GM11168 (cell line): ENCODE results near the gene PDCD7.
"Not testable (repeated sequence)": the region's sequence is repeated elsewhere in the genome, so short reads cannot be mapped to it uniquely, and the experiment has no call there.

Source experiments
- in situ Hi-C: fragments of 300-500 bp; cut with MboI; formaldehyde crosslinking; loops from one replicate; pipeline ENCODE4 v1.12.0; 2022; ENCODE audit warnings: low sequenced_read_pairs; ENCODE audit not compliant: unreplicated experiment

The PDCD7 gene

DNA sequence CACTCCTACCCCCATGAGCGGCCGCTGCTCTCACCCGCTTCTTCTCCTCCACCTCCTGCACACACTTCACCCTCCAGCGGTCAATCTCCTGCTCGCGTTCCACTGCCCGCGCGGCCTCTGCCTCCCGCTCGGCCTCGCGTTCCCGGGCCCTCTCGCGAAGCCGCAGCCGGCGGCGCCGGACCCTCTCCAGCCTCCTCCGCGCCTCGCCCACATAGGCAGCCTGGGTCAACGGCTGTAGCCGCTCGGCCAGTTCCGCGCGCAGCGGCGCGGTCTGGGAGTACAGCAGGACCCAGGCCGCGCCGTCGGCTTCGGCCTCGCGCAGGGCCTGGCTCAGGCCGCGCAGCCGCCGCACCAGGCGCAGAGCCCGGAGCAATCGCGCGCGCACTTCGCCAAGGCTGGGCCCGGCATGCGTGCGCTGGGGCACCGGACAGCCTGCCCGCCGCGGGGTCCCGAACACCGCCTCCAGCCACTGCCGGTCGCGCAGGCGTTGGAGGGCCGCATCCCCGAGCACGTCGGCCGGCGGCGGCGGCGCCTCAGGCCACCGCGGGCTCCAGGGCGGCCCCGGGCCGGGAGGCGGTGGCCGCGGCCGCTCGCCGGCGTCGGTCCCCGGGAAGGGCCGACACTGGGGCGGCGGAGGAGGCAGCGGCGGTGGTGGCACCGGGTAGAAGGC is 595 bp downstream of the PDCD7 start:
- in situ Hi-C loops: no loop called here

- in situ Hi-C loops: no loop called here
Observed at GRCh38 chr15:65130941-65131340, 2.7 kb downstream of the PDCD7 start.

DNA sequence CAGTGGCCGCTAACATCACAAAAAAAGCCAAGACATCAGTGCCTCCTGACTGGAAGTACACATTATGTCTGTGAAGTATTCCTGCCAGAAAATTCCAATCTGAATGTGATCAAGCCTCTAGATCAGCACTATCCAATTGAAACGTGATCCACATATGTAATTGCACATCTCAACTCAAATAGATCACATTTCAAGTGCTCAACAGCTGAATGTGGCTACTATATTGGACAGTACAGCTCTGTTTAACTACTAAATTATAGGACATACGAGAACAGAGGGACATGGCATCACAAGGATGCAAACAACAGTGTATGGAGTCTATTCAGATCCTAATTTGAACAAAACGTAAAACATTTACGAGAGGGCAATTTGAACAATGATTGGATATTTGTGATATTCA is 18.1 kb downstream of the PDCD7 start:
- in situ Hi-C loops: no loop called here

DNA sequence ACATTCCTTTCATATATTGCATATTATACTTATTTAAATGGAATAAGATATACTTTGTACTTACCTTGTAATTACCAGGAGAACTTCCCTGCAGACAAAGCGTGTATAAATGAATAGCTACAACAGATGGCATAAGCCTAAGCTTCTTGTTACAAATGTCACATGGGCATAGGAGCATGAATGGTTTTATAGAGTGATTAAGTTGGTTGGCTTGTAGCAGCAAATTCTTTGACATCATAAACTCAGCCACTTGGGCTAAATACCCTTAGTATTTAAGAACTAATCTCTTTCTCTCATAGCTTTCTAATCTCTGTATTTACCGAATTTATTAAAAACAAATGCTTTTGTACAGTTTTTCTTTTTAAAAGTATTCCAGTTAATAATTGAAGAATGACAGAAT is 18.5 kb downstream of the PDCD7 start, which contains the start of gene UBAP1L:
Gene UBAP1L (minus strand): TSS at position 115 of the 400 bp plus-strand sequence. CDS start 8,985 bp downstream, outside the sequence.
- in situ Hi-C loops: no loop called here

DNA sequence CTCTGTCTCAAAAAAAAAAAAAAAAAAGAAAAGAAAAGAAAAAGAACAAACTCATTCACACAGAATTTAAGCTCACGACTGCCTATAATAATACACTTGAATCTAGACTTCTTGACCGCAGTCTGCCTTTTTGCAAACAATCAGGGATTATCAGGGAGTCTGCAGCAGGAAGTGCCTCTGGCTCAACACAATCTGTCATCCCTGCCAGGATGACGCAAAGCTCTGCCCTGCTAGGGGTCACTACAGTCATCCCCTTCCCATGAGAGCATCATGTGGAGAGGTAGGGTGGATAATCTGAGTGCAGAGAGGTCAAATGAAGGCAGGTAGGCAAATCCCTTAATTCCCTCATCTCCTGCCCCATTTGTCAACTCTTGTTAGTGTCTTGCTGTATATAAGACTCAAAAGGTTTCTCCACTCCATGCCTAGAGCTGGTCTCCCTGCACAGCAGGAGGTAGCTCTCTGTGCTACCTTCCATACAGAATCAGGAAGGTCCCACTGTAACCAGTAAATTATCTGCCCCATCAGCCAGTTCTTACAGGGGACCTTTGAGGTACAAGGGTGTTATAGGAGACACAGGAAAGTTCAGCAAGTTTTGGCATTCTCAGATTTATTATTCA is 22.8 kb downstream of the PDCD7 start:
- in situ Hi-C loops: no loop called here

DNA sequence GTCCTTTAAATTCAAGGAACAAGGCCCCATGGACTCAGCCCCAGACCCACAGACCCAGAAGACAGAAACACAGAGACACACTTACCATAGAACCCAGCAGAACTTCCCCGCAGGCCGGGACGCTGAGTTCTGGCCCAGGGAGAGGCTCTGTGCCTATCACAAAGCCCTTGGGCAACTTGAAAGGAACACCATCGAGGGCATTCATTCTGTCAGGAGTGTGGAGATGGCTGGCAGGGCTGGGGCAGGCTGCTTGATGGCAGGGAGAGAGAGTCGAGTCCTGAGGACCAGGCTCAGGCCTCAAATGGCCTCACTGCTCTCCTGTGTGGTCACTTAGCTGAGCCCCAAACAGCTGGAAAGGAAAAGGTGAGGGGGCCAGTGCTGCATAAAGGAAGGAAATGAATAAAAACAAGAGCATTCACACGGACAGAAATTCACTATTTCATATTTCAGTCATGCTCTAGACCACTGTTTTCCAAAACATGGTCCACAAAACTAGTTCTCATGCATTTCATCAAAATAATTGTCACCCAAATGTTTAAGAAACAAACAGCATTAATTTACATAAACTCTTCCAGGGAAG is 27.5 kb downstream of the PDCD7 start:
- in situ Hi-C loops: no loop called here

- in situ Hi-C loops: no loop called here
Observed at GRCh38 chr15:65105038-65105437, 28.6 kb downstream of the PDCD7 start.

DNA sequence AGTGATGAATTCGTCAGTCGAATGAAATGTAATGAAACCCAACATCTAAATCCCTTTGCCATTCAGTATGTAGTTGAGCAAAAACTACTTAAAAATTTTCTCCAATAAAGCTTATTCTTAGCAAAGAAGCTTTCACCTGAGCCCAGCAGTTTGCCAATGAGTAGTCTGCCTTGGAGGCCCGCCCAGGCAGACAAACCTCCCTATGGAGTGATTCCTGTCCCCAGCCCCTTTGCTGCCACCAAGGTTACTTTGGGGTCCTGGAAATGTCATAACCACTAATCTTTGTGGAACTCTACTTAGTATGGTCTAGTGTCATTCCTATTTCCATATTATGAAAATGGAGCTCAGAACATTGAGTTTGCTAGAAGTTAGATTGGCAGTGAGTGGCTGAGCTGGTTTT is 30.7 kb downstream of the PDCD7 start:
- in situ Hi-C loops: no loop called here

- in situ Hi-C loops: no loop called here
Observed at GRCh38 chr15:65101891-65102708, 31.5 kb downstream of the PDCD7 start.

GRCh38 chr15:65101411-65101890 is 32.2 kb downstream of the PDCD7 start:
- in situ Hi-C loops: no loop called here

DNA sequence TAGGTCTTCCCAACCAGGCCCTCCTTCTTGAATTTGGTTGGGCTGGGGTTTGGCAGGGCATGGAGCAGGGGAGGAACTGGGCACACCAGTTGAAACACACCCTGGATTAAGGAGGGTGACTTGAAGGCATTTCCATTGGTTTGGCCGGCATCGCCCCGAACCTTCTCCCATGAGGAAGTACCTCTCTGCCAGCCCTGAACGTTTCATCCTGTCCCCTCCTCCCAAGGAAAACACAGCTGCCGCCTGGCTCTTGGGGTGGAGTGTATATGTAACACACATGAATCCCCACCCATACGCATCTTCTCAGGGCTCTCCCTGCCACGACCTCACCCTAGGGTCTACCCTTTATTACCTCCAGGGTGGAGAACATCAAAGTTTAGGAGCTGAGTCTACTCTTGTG is 33.2 kb downstream of the PDCD7 start:
- in situ Hi-C loops: no loop called here

DNA sequence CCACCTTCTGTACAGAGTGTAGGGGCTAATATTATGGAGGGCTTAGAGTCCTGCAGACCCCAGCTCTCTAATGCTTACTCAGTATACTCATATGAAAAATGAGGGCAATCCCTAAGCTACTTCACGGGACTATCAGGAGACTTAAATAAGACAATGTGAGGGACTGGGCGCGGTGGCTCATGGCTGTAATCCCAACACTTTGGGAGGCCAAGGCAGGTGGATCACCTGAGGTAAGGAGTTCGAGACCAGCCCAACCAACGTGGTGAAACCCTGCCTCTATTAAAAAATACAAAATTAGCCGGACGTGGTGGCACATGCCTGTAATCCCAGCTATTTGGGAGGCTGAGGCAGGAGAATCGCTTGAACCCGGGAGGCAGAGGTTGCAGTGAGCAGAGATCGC is 33.8 kb downstream of the PDCD7 start:
- in situ Hi-C loops: not testable (repeated sequence)

DNA sequence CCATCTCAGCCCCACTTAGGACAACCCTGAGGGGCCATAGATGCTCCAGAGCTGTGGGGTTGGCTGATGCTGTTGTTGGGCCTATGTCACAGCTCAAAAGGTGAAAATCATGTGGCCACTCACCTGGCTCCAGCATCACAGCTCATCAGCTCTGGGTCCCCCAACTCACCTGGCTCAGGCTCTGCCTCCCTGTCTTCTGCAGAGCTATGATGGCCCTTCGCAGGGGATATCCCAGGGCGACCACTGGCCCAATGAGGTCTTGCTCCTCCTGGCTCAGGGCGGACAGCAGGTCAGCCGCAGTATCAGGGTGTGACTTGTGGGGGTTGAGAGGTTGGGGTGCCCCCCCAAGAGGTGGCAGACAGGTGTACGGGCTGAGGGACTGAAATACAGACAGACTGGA is 34.3 kb downstream of the PDCD7 start:
- in situ Hi-C loops: no loop called here

DNA sequence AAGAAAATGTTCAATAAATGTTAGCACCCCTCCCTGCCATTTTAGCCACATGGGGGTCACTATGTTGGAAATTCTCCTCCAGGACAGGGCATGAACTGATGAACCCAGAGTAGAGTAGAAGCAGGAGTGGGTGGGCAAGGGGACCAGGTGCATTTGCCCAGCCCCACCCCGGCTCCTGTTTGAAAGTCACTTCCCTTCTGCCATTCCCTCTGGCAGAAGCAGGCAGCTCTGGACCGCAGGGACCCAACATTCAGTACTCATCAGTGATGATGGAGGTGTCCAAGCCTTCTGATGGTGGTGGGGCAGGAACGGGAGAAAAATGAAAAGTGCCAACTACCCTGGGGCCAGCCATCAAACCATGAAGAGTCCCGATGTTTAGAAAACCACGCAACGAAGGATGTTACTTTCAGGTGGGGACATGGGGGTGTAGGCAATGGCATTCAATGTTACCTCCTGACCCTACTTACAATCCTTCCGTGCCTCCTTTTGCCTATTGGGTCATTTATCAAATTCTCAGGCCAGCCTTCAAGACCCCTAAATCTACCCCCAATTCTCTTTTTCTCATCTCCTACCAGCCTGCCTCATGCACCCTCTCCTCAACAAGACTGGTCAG is 35.9 kb downstream of the PDCD7 start:
- in situ Hi-C loops: no loop called here

- in situ Hi-C loops: no loop called here
Observed at GRCh38 chr15:65096481-65097385, 36.9 kb downstream of the PDCD7 start.

DNA sequence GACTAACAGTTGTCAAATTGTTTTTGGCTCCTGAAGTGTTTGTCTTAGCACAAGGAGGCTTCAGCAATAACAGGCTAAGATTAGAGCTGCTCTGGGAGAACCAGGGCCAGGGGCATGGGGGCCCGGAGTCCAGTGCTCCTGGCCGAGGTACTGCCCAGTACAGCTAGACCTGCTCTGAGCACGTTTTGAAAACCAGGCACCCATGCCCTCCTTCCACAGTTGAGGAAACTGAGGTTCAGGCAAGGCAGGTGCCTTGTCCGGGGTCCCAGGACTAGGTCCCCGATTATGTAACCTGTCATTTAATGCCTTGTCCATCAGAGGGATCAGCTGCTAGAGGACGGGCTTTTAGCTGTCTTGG is 37.9 kb downstream of the PDCD7 start:
- in situ Hi-C loops: no loop called here

- in situ Hi-C loops: no loop called here
Observed at GRCh38 chr15:65095011-65095746, 38.4 kb downstream of the PDCD7 start.

GRCh38 chr15:65094294-65094995 is 39.2 kb downstream of the PDCD7 start:
- in situ Hi-C loops: no loop called here
